ENCODE measurements around the gene PLEKHM2. TPM values are rescaled to one million over a fixed set of nuclear protein-coding genes. Genes with fewer than 3 reads are reported as not detected.

Gene PLEKHM2
- total RNA-seq, 1 donor = 132 TPM

DNA sequence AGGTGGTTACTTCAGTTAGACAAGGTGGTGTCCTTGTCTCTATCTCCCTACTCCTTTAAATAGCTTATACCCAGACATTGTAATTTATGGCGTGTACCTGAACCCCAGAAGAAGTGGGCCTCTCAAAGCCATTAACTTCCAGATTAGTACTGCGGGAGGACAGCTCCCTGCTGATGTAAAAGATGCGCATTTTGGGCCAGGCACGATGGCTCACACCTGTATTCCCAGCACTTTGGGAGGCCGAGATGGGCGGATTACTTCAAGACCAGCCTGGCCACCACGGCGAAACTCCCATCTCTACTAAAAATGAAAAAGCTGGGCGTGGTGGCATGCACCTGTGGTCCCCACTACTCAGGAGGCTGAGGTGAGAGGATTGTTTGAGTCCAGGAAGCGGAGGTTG lies 15.0 kb upstream of the PLEKHM2 start:
- H3K79me2 ChIP-seq (ENCODE audit: insufficient read depth, low read length) = no peaks in the 10 kb centered on the region
- H2AFZ ChIP-seq (ENCODE audit: low read length) = no peak overlapping the region
- H3K27me3 ChIP-seq (ENCODE audit: insufficient read depth, low read length) = no peaks in the 10 kb centered on the region
- no peak overlapping the region for H3K4me2 ChIP-seq (ENCODE audit: insufficient read depth, low read length)
- no peaks in the 10 kb centered on the region for H3K9me3 ChIP-seq (ENCODE audit: low read depth, low read length)
- peaks cover 4% of the 10 kb centered on the region for H4K20me1 ChIP-seq (ENCODE audit: insufficient read depth, low read length)
- no peaks in the 10 kb centered on the region for H3K36me3 ChIP-seq (ENCODE audit: insufficient read depth, low read length)
- no peaks in the 10 kb centered on the region for H3K4me1 ChIP-seq (ENCODE audit: insufficient read depth, low read length)
- no peak for DNase-seq (ENCODE audit: insufficient read length, low spot score, missing footprints)
- no peak for TF ChIP-seq CTCF (IDR thresholded peaks at IDR 0.05; ENCODE audit: extremely low read depth, low read depth, low read length)
- H3K27ac ChIP-seq (ENCODE audit: low read depth, low read length) = no peak overlapping the region
- no peak overlapping the region for H3K4me3 ChIP-seq (ENCODE audit: insufficient read depth, low read length)

GRCh38 chr1:15669864-15670263 lies 14.3 kb upstream of the PLEKHM2 start:
- H3K27me3 ChIP-seq (ENCODE audit: insufficient read depth, low read length) = no peaks in the 10 kb centered on the region
- H4K20me1 ChIP-seq (ENCODE audit: insufficient read depth, low read length) = peaks cover 4% of the 10 kb centered on the region
- H3K9me3 ChIP-seq (ENCODE audit: low read depth, low read length) = no peaks in the 10 kb centered on the region
- no peaks in the 10 kb centered on the region for H3K79me2 ChIP-seq (ENCODE audit: insufficient read depth, low read length)
- no peak overlapping the region for H3K4me3 ChIP-seq (ENCODE audit: insufficient read depth, low read length)
- no peak overlapping the region for H2AFZ ChIP-seq (ENCODE audit: low read length)
- H3K36me3 ChIP-seq (ENCODE audit: insufficient read depth, low read length) = no peaks in the 10 kb centered on the region
- TF ChIP-seq CTCF (IDR thresholded peaks at IDR 0.05; ENCODE audit: extremely low read depth, low read depth, low read length) = no peak
- DNase-seq (ENCODE audit: insufficient read length, low spot score, missing footprints) = no peak
- H3K4me1 ChIP-seq (ENCODE audit: insufficient read depth, low read length) = no peaks in the 10 kb centered on the region
- H3K27ac ChIP-seq (ENCODE audit: low read depth, low read length) = no peak overlapping the region
- H3K4me2 ChIP-seq (ENCODE audit: insufficient read depth, low read length) = no peak overlapping the region

DNA sequence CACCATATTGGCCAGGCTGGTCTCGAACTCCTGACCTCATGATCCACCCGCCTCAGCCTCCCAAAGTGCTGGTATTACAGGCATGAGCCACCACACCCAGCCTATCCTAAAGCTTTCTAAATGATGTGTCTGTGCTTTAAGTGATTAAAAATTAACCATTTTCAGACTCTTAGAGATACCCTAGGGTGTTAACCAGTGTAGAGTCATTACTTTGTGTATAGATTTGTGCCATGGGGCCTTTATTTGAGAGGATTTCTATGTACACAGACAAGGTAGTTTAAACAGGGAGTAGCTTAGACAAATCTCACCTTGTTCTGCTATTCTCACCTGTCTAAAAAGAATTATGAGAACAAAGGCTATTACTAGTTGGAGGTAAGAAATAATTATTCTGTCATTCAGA lies 12.7 kb upstream of the PLEKHM2 start:
- H3K79me2 ChIP-seq (ENCODE audit: insufficient read depth, low read length) = no peaks in the 10 kb centered on the region
- no peaks in the 10 kb centered on the region for H3K27me3 ChIP-seq (ENCODE audit: insufficient read depth, low read length)
- no peak overlapping the region for H3K27ac ChIP-seq (ENCODE audit: low read depth, low read length)
- H3K4me1 ChIP-seq (ENCODE audit: insufficient read depth, low read length) = no peaks in the 10 kb centered on the region
- TF ChIP-seq CTCF (IDR thresholded peaks at IDR 0.05; ENCODE audit: extremely low read depth, low read depth, low read length) = no peak
- no peak overlapping the region for H3K4me3 ChIP-seq (ENCODE audit: insufficient read depth, low read length)
- DNase-seq (ENCODE audit: insufficient read length, low spot score, missing footprints) = no peak
- no peaks in the 10 kb centered on the region for H3K36me3 ChIP-seq (ENCODE audit: insufficient read depth, low read length)
- H3K4me2 ChIP-seq (ENCODE audit: insufficient read depth, low read length) = no peak overlapping the region
- no peaks in the 10 kb centered on the region for H3K9me3 ChIP-seq (ENCODE audit: low read depth, low read length)
- H4K20me1 ChIP-seq (ENCODE audit: insufficient read depth, low read length) = peaks cover 4% of the 10 kb centered on the region
- no peak overlapping the region for H2AFZ ChIP-seq (ENCODE audit: low read length)

- no peak overlapping the region for H3K4me2 ChIP-seq (ENCODE audit: insufficient read depth, low read length)
- no peak overlapping the region for H3K27ac ChIP-seq (ENCODE audit: low read depth, low read length)
- no peaks in the 10 kb centered on the region for H3K27me3 ChIP-seq (ENCODE audit: insufficient read depth, low read length)
- no peaks in the 10 kb centered on the region for H3K9me3 ChIP-seq (ENCODE audit: low read depth, low read length)
- H4K20me1 ChIP-seq (ENCODE audit: insufficient read depth, low read length) = peaks cover under 1% of the 10 kb centered on the region
- H3K4me1 ChIP-seq (ENCODE audit: insufficient read depth, low read length) = peaks cover 2% of the 10 kb centered on the region
- H3K36me3 ChIP-seq (ENCODE audit: insufficient read depth, low read length) = no peaks in the 10 kb centered on the region
- TF ChIP-seq CTCF (IDR thresholded peaks at IDR 0.05; ENCODE audit: extremely low read depth, low read depth, low read length) = no peak
- no peak for DNase-seq (ENCODE audit: insufficient read length, low spot score, missing footprints)
- no peak overlapping the region for H3K4me3 ChIP-seq (ENCODE audit: insufficient read depth, low read length)
- H2AFZ ChIP-seq (ENCODE audit: low read length) = no peak overlapping the region
- H3K79me2 ChIP-seq (ENCODE audit: insufficient read depth, low read length) = no peaks in the 10 kb centered on the region
Observed at GRCh38 chr1:15674386-15675159, 9.5 kb upstream of the PLEKHM2 start.

Data from osteoblast (primary cell).